Hepatocyte (in vitro differentiated cells): ENCODE results near the gene CEP135. TPM values are rescaled to one million over a fixed set of nuclear protein-coding genes. Genes with fewer than 3 reads are reported as not detected.
A peak's percentile ranks its signal among the peaks of the same experiment; 100 is the strongest.

ENCODE experiments used
- DNase-seq: peaks from one replicate; pipeline ENCODE4 v3.0.0-alpha.2; 2016; ENCODE audit warnings: low spot score
- H2AFZ ChIP-seq: fragments of 200-600 bp; sonication (generic); 2 replicates; pipeline ENCODE4 v1.6.0; 2016; ENCODE audit warnings: antibody characterized with exemption, mild to moderate bottlenecking
- H3K27ac ChIP-seq: fragments of 200-600 bp; sonication (generic); 2 replicates; pipeline ENCODE4 v1.5.1; 2016; ENCODE audit warnings: mild to moderate bottlenecking
- H3K27me3 ChIP-seq: fragments of 200-600 bp; sonication (generic); 2 replicates; pipeline ENCODE4 v1.6.1; 2016
- H3K36me3 ChIP-seq: fragments of 200-600 bp; sonication (generic); replicated peaks from 2 replicates; pipeline ENCODE4 v1.5.1; 2016; ENCODE audit warnings: low read depth; ENCODE audit not compliant: insufficient read depth
- H3K4me1 ChIP-seq: fragments of 200-600 bp; sonication (generic); 2 replicates; pipeline ENCODE4 v1.5.1; 2016; ENCODE audit warnings: mild to moderate bottlenecking, moderate library complexity; ENCODE audit not compliant: insufficient read depth
- H3K4me2 ChIP-seq: fragments of 200-600 bp; sonication (generic); 2 replicates; pipeline ENCODE4 v1.6.0; 2016
- H3K4me3 ChIP-seq: fragments of 200-600 bp; sonication (generic); 2 replicates; pipeline ENCODE4 v1.5.1; 2016; ENCODE audit warnings: mild to moderate bottlenecking
- H3K79me2 ChIP-seq: fragments of 200-600 bp; sonication (generic); 2 replicates; pipeline ENCODE4 v1.6.0; 2017; ENCODE audit warnings: mild to moderate bottlenecking
- H3K9me2 ChIP-seq: fragments of 200-600 bp; sonication (generic); replicated peaks from 2 replicates; pipeline ENCODE4 v1.6.0; 2017; ENCODE audit warnings: mild to moderate bottlenecking; ENCODE audit not compliant: insufficient read depth
- H3K9me3 ChIP-seq: fragments of 200-600 bp; sonication (generic); 2 replicates; pipeline ENCODE4 v1.5.1; 2016; ENCODE audit warnings: low read depth, mild to moderate bottlenecking
- H4K20me1 ChIP-seq: fragments of 200-600 bp; sonication (generic); 2 replicates; pipeline ENCODE4 v1.6.0; 2016; ENCODE audit warnings: mild to moderate bottlenecking; ENCODE audit not compliant: insufficient read depth, poor library complexity, severe bottlenecking
- EZH2 ChIP-seq: fragments of 200-600 bp; sonication (generic); IDR thresholded peaks from 2 replicates; pipeline ENCODE4 v1.6.1; 2016; ENCODE audit warnings: antibody characterized with exemption, mild to moderate bottlenecking, borderline replicate concordance
- EZH2phosphoT487 ChIP-seq: fragments of 200-600 bp; sonication (generic); IDR thresholded peaks from one replicate; pipeline ENCODE4 v1.6.1; 2018; ENCODE audit warnings: antibody characterized with exemption, mild to moderate bottlenecking, low read depth, moderate library complexity; ENCODE audit not compliant: unreplicated experiment, severe bottlenecking
- WGBS: methylation state at CpG from one replicate; pipeline ENCODE4 v1.1.6; 2016; ENCODE audit warnings: low lambda C conversion rate; ENCODE audit errors: missing lambda C conversion rate; 5-methylcytosine and 5-hydroxymethylcytosine counted together
- polyA plus RNA-seq: library from polyadenylated mRNA; unstranded; fragments of >200 nt; fragmentation: Nextera tagmentation; extraction: Ambion mirVana; gene quantifications from 2 replicates; pipeline ENCODE4 v1.2.1, GENCODE V29; 2016
- total RNA-seq: library from RNA; depleted of rRNA; stranded (reverse); fragments of >200 nt; gene quantifications from 2 replicates; pipeline ENCODE4 v1.2.3, GENCODE V29; 2014
- TF ChIP-seq, protein P1 (sequence below): fragments of 200-600 bp; sonication (generic); IDR thresholded peaks from 2 replicates; pipeline ENCODE4 v1.5.1; 2016; ENCODE audit warnings: antibody characterized with exemption, mild to moderate bottlenecking; ENCODE audit not compliant: poor library complexity

The CEP135 gene, protein sequence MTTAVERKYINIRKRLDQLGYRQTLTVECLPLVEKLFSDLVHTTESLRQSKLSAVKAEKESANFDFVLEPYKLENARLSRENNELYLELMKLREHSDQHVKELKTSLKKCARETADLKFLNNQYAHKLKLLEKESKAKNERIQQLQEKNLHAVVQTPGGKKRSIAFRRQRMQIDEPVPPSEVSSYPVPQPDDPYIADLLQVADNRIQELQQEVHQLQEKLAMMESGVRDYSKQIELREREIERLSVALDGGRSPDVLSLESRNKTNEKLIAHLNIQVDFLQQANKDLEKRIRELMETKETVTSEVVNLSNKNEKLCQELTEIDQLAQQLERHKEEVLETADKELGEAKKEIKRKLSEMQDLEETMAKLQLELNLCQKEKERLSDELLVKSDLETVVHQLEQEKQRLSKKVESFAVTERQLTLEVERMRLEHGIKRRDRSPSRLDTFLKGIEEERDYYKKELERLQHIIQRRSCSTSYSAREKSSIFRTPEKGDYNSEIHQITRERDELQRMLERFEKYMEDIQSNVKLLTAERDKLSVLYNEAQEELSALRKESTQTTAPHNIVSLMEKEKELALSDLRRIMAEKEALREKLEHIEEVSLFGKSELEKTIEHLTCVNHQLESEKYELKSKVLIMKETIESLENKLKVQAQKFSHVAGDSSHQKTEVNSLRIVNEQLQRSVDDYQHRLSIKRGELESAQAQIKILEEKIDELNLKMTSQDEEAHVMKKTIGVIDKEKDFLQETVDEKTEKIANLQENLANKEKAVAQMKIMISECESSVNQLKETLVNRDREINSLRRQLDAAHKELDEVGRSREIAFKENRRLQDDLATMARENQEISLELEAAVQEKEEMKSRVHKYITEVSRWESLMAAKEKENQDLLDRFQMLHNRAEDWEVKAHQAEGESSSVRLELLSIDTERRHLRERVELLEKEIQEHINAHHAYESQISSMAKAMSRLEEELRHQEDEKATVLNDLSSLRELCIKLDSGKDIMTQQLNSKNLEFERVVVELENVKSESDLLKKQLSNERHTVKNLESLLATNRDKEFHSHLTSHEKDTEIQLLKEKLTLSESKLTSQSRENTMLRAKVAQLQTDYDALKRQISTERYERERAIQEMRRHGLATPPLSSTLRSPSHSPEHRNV
- total RNA-seq, result 7.7 and 10.9 TPM in 2 replicates
- 3.1 and 3.2 TPM in 2 replicates for polyA plus RNA-seq

DNA sequence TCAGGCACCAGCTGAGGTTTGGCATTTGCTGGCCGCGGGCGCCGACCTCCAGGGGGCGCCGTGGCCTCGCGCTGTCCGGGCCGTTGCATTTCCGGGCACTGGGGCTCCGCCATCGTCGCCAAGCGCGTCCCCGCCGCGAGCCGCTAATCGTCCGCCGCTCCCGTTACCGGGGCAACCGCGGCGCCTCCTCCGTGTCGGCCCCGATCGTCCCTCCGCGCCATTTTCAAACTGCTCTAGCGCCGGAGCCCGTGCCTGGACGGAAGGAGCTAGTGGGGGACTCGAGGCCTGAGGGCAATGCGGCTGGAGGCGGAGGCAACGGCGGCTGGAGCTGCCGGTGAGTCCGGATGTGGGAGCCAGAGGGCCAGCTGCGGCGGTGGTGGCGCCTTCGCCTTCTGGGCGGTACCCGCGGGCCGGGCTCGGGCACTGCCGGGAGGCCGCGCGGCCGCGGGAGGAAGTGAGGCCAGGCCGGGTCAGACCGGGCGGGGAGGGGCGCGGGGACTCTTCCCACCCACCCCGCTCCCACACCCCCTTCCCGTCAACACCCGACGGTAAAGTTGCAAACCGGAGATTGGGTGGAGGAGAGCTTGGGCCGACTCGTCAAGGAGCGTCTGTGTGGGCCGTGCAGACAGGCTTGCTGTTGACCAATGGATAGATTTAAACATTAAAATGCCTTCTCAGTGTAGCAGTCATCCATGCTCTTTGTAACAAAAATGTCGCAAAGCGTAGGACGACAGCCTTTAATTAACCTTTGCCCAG, at the start of gene CEP135:
Gene CEP135 (plus strand): TSS at position 220 of the 756 bp plus-strand sequence. CDS start 3,186 bp downstream, outside the sequence.
- DNase-seq, result peak; percentile 98
- H3K27ac ChIP-seq, result peak within 1 kb of the TSS; percentile 95
- H3K27me3 ChIP-seq, result no peaks in the 10 kb centered on the region
- peaks cover 21% of the 10 kb centered on the region for H3K4me1 ChIP-seq
- no peaks in the 10 kb centered on the region for H3K9me3 ChIP-seq
- H4K20me1 ChIP-seq, result no peaks in the 10 kb centered on the region
- no peaks in the 10 kb centered on the region for H3K36me3 ChIP-seq
- H3K4me2 ChIP-seq, result peak within 1 kb of the TSS; percentile 92
- H2AFZ ChIP-seq, result peak within 1 kb of the TSS; percentile 90
- H3K9me2 ChIP-seq, result no peaks in the 10 kb centered on the region
- no peak for TF ChIP-seq EZH2phosphoT487
- TF ChIP-seq EZH2, result no peak
- TF ChIP-seq, protein P1, sequence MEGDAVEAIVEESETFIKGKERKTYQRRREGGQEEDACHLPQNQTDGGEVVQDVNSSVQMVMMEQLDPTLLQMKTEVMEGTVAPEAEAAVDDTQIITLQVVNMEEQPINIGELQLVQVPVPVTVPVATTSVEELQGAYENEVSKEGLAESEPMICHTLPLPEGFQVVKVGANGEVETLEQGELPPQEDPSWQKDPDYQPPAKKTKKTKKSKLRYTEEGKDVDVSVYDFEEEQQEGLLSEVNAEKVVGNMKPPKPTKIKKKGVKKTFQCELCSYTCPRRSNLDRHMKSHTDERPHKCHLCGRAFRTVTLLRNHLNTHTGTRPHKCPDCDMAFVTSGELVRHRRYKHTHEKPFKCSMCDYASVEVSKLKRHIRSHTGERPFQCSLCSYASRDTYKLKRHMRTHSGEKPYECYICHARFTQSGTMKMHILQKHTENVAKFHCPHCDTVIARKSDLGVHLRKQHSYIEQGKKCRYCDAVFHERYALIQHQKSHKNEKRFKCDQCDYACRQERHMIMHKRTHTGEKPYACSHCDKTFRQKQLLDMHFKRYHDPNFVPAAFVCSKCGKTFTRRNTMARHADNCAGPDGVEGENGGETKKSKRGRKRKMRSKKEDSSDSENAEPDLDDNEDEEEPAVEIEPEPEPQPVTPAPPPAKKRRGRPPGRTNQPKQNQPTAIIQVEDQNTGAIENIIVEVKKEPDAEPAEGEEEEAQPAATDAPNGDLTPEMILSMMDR, result peak; percentile 92
- peaks cover 29% of the 10 kb centered on the region for H3K79me2 ChIP-seq
- peak within 1 kb of the TSS; percentile 64 for H3K4me3 ChIP-seq
- WGBS, result 2% methylated on average over 39 of the region's 77 CpGs

DNA sequence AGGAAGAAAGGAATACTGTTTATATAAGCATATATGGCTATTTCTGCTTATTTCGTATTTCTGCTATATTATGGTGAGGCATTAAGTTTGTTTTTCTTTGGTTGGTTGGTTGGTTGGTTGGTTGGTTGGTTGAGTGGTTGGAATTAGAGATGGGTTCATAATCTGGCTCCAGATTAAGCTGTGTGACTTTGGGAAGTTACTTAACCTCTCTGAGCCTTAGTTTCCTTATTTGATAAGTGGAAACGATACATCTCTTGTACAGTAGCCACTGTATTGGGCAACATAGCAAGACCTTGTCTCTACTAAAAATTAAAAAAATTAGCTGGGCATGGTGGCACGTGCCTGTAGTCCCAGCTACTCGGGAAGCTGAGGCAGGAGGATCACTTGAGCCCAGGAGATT, 46.1 kb upstream of the CEP135 start:
- 96% methylated on average over 4 of the region's 4 CpGs for whole genome bisulfite sequencing

DNA sequence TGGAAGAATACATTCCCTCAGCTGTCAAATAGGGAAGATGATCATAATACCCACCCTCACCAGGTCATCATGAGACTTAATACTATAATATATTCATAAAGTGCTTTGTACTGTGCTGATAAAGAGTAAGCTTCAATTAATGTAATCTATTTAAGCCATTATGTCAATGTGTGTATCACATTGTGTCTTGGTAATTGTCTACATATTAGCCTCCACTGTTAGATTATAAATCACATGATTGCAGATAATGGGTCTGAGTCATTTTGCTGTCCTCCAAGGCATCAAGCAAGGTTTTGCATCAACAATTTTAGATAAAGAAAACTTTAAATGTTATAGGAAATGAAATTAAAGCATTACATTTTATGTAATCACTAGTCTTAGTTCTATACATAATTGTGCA, 45.2 kb upstream of the CEP135 start:
- Histone ChIP-seq H3K4me2 (no peak overlapping the region), H4K20me1 (no peaks in the 10 kb centered on the region), H3K9me2 (no peaks in the 10 kb centered on the region), H3K27me3 (no peaks in the 10 kb centered on the region), H3K27ac (no peak overlapping the region), H3K79me2 (no peaks in the 10 kb centered on the region), H2AFZ (no peak overlapping the region), H3K4me3 (no peak overlapping the region), H3K4me1 (no peaks in the 10 kb centered on the region), H3K9me3 (no peaks in the 10 kb centered on the region), H3K36me3 (no peaks in the 10 kb centered on the region)
- no peak for TF ChIP-seq EZH2
- TF ChIP-seq, protein P1, result no peak
- no peak for TF ChIP-seq EZH2phosphoT487
- no peak for DNase-seq

More for the DNA sequence above, 46.1 kb upstream of the CEP135 start:
- no peak for DNase-seq
- TF ChIP-seq, protein P1, result no peak
- no peak for TF ChIP-seq EZH2phosphoT487
- TF ChIP-seq EZH2, result no peak
- Histone ChIP-seq H3K27me3 (no peaks in the 10 kb centered on the region), H4K20me1 (no peaks in the 10 kb centered on the region), H3K9me2 (no peaks in the 10 kb centered on the region), H2AFZ (no peak overlapping the region), H3K9me3 (no peaks in the 10 kb centered on the region), H3K36me3 (no peaks in the 10 kb centered on the region), H3K4me3 (no peak overlapping the region), H3K4me1 (no peaks in the 10 kb centered on the region), H3K27ac (no peak overlapping the region), H3K4me2 (no peak overlapping the region), H3K79me2 (no peaks in the 10 kb centered on the region)
